Brain microvascular endothelial cell (primary cell): ENCODE data around the gene SV2A.

Source experiments
- DNase-seq: peaks from one replicate; pipeline ENCODE4 v3.0.0-alpha.2; 2020
- H3K27ac ChIP-seq: fragments of 250-450 bp; sonication (Bioruptor Pico); 2 replicates; pipeline ENCODE4 v1.5.1; 2020; ENCODE audit warnings: mild to moderate bottlenecking, moderate library complexity
- H3K27me3 ChIP-seq: fragments of 250-450 bp; sonication (Bioruptor Pico); replicated peaks from 2 replicates; pipeline ENCODE4 v1.5.1; 2020; ENCODE audit warnings: mild to moderate bottlenecking
- H3K36me3 ChIP-seq: fragments of 250-450 bp; sonication (Bioruptor Pico); replicated peaks from 2 replicates; pipeline ENCODE4 v1.5.1; 2020; ENCODE audit warnings: mild to moderate bottlenecking
- H3K4me3 ChIP-seq: 2 replicates; pipeline ENCODE4 v1.5.1; 2011; ENCODE audit warnings: low read depth, mild to moderate bottlenecking, control low read depth, low read length, moderate library complexity
- in situ Hi-C: cut with HindIII; loops from 2 replicates; pipeline ENCODE4 v1.10.0; 2017; ENCODE audit warnings: low sequenced_read_pairs, low pct_ligation_motif_present
- TF ChIP-seq, protein P1 (sequence below): IDR thresholded peaks from 2 replicates; pipeline ENCODE4 v1.5.1; 2011; ENCODE audit warnings: low read depth, mild to moderate bottlenecking, moderate library complexity, low read length, control low read depth, inconsistent platforms; ENCODE audit errors: missing control alignments

Gene SV2A

DNA sequence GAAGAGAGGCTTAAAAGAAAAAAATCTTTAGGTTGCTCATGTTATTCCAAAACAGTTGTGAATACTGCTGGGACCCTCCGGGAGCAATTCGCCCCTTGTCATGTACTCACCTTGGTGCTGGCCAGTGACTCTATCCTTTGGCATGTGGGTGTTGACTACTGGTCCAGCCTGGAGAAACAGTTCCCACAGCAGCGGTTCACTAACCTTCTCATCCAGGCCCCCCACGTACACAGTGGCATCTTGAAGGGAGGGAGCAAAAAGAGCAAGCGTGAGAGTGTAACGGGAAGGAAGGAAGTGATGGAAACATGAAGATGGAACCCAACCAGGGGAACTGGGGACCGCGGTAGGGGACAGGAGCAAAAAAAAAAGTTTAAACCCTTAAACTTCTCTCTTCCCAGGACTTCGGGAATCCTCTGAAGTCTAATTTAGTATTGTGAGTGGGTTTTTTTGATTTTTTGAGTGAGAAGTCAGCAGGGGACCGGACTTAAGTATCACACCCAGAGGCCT, 9.5 kb upstream of the SV2A start:
- DNase-seq, result no peak
- peak overlapping the region; percentile 77 for H3K27ac ChIP-seq
- TF ChIP-seq, protein P1, sequence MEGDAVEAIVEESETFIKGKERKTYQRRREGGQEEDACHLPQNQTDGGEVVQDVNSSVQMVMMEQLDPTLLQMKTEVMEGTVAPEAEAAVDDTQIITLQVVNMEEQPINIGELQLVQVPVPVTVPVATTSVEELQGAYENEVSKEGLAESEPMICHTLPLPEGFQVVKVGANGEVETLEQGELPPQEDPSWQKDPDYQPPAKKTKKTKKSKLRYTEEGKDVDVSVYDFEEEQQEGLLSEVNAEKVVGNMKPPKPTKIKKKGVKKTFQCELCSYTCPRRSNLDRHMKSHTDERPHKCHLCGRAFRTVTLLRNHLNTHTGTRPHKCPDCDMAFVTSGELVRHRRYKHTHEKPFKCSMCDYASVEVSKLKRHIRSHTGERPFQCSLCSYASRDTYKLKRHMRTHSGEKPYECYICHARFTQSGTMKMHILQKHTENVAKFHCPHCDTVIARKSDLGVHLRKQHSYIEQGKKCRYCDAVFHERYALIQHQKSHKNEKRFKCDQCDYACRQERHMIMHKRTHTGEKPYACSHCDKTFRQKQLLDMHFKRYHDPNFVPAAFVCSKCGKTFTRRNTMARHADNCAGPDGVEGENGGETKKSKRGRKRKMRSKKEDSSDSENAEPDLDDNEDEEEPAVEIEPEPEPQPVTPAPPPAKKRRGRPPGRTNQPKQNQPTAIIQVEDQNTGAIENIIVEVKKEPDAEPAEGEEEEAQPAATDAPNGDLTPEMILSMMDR, result no peak
- H3K36me3 ChIP-seq, result peaks cover 44% of the 10 kb centered on the region
- in situ Hi-C loops, result no loop called here
- no peaks in the 10 kb centered on the region for H3K27me3 ChIP-seq
- H3K4me3 ChIP-seq, result peak overlapping the region; percentile 79

DNA sequence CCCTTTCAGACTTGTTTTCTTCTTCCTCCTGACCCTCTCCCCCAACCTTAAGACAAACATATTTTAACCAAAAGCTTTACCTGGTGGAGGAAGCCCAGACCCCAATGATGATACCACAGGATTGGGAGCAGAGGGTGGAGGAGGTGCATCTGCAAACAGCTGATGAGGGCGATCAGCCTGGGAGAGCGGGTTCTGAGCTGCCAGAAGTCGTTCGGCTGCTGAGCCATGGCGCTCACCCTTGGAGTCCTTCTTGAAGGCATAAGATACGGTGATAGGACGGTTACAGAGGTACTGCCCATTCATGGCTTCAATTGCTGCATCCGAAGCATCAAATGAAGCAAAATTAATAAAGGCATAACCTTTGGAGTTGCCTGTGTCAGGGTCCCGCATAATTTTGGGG, 8.7 kb upstream of the SV2A start:
- no peak overlapping the region for H3K27ac ChIP-seq
- TF ChIP-seq, protein P1, result no peak
- H3K36me3 ChIP-seq, result peaks cover 44% of the 10 kb centered on the region
- in situ Hi-C loops, result no loop called here
- H3K4me3 ChIP-seq, result no peak overlapping the region
- DNase-seq, result no peak
- H3K27me3 ChIP-seq, result no peaks in the 10 kb centered on the region

- in situ Hi-C loops, result no loop called here
- Histone ChIP-seq H3K27me3 (no peaks in the 10 kb centered on the region), H3K36me3 (peaks cover 44% of the 10 kb centered on the region), H3K4me3 (no peak overlapping the region), H3K27ac (no peak overlapping the region)
- no peak for DNase-seq
- TF ChIP-seq, protein P1, result no peak
Observed at GRCh38 chr1:149925751-149926150, 8.1 kb upstream of the SV2A start.

DNA sequence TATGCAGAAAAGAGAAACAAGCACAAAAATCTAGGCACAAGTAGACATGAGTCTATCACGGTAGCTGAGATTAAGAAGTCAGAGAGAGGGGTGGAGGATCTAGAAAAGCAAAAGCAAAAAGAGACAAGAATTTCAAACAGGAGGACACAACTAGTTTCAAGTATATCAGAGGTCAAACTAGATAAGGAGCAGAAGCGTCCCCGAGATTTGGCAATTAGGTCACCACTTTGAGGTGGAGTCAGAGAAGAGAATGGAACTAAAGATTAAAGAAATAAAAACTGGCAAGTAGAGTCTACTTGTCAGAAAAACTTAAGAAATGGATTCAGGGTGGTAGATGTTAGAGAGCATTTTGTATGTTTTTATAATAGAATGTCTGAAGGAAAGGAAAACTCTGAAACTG, 7.7 kb upstream of the SV2A start:
- in situ Hi-C loops, result no loop called here
- TF ChIP-seq, protein P1, result no peak
- H3K4me3 ChIP-seq, result no peak overlapping the region
- H3K36me3 ChIP-seq, result peaks cover 44% of the 10 kb centered on the region
- no peak overlapping the region for H3K27ac ChIP-seq
- no peaks in the 10 kb centered on the region for H3K27me3 ChIP-seq
- DNase-seq, result no peak

- in situ Hi-C loops, result no loop called here
- Histone ChIP-seq H3K36me3 (peaks cover 40% of the 10 kb centered on the region), H3K27ac (no peak overlapping the region), H3K27me3 (no peaks in the 10 kb centered on the region), H3K4me3 (no peak overlapping the region)
- no peak for DNase-seq
- TF ChIP-seq, protein P1, result no peak
Observed at GRCh38 chr1:149923626-149924025, 6.0 kb upstream of the SV2A start.

DNA sequence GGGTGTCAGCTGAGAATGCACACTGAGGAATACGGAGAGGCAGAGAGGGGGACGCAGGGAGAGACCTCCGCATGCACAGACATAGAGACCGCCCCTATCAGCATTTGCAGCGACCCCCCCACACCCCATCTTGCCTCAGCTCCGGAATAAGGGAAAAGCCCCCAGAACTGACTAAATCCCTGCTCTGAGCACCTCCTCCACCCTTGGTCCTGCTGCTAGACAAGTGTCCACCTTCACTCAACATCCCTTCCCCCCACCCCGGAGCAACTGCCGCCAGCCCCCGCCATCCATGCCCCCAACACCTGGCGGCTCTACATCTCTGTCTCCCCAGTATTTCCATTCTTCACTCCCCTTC, 769 bp downstream of the SV2A start:
- peak overlapping the region; percentile 79 for H3K4me3 ChIP-seq

More for the DNA sequence above, 769 bp downstream of the SV2A start:
- Histone ChIP-seq H3K27ac (no peak overlapping the region), H3K36me3 (no peaks in the 10 kb centered on the region), H3K27me3 (no peaks in the 10 kb centered on the region)
- DNase-seq, result no peak
- TF ChIP-seq, protein P1, result no peak
- in situ Hi-C loops, result no loop called here
